ENCODE measurements around the gene S100Z.

The S100Z gene

GRCh38 chr5:76954383-76954763, 104.6 kb downstream of the S100Z start:
- DNase-seq = no peak

GRCh38 chr5:76956033-76956432, 106.2 kb downstream of the S100Z start:
- DNase-seq = no peak

- DNase-seq = no peak
Measured at GRCh38 chr5:76958991-76959767, 109.4 kb downstream of the S100Z start.

- no peak for DNase-seq
Measured at GRCh38 chr5:76960004-76960625, 110.3 kb downstream of the S100Z start.

- DNase-seq = no peak
Measured at GRCh38 chr5:76964060-76964459, 114.2 kb downstream of the S100Z start.
